Fibroblast of lung (primary cell): ENCODE results near the gene COASY. TPM values are rescaled to one million over a fixed set of nuclear protein-coding genes. Genes with fewer than 3 reads are reported as not detected.
A peak's percentile ranks its signal among the peaks of the same experiment; 100 is the strongest.
"Not testable (repeated sequence)": the region's sequence is repeated elsewhere in the genome, so short reads cannot be mapped to it uniquely, and the experiment has no call there.

ENCODE experiments used
- DNase-seq, 2 donors: peaks; one replicate each; pipeline versions ENCODE4 v3.0.0 to v3.0.0-alpha.2; 2010; ENCODE audit warnings: low read depth in 2 of 2
- H2AFZ ChIP-seq: 2 replicates; pipeline ENCODE4 v1.5.1; 2012; ENCODE audit warnings: low read length, control low read depth, inconsistent platforms
- H3K27ac ChIP-seq: 2 replicates; pipeline ENCODE4 v1.5.1; 2011; ENCODE audit warnings: low read length, control low read depth; ENCODE audit not compliant: insufficient read depth
- H3K27me3 ChIP-seq: 2 replicates; pipeline ENCODE4 v1.5.1; 2011; ENCODE audit warnings: mild to moderate bottlenecking, low read length; ENCODE audit not compliant: control insufficient read depth, insufficient read depth
- H3K36me3 ChIP-seq: 2 replicates; pipeline ENCODE4 v1.5.1; 2011; ENCODE audit warnings: low read length; ENCODE audit not compliant: control insufficient read depth, insufficient read depth
- H3K4me1 ChIP-seq: 2 replicates; pipeline ENCODE4 v1.5.1; 2011; ENCODE audit warnings: low read length; ENCODE audit not compliant: control insufficient read depth, insufficient read depth; ENCODE audit errors: extremely low read depth
- H3K4me2 ChIP-seq: 2 replicates; pipeline ENCODE4 v1.5.1; 2011; ENCODE audit warnings: low read length, control low read depth; ENCODE audit not compliant: insufficient read depth; ENCODE audit errors: extremely low read depth
- H3K4me3 ChIP-seq, 4 experiments: fragments of 200-600 bp in 1 of 4; sonication (generic) in 1 of 4; replicated peaks in 1 of 4; 2 replicates each; pipeline ENCODE4 v1.5.1; 2011 to 2016; ENCODE audit warnings: low read length in 4 of 4, low read depth in 3 of 4, mild to moderate bottlenecking in 3 of 4, control low read depth in 2 of 4, inconsistent platforms in 1 of 4, mixed read lengths in 1 of 4; ENCODE audit not compliant: insufficient read depth in 1 of 4; ENCODE audit errors: control extremely low read depth in 1 of 4
- H3K79me2 ChIP-seq: 2 replicates; pipeline ENCODE4 v1.5.1; 2012; ENCODE audit warnings: mild to moderate bottlenecking, low read length, inconsistent platforms; ENCODE audit not compliant: control insufficient read depth, insufficient read depth
- H3K9ac ChIP-seq: 2 replicates; pipeline ENCODE4 v1.5.1; 2011; ENCODE audit warnings: mild to moderate bottlenecking, low read length, control low read depth; ENCODE audit not compliant: insufficient read depth
- H3K9me3 ChIP-seq: 2 replicates; pipeline ENCODE4 v1.5.1; 2012; ENCODE audit warnings: low read depth, low read length; ENCODE audit not compliant: control insufficient read depth, insufficient read depth
- H4K20me1 ChIP-seq: 2 replicates; pipeline ENCODE4 v1.5.1; 2011; ENCODE audit warnings: low read length; ENCODE audit not compliant: control insufficient read depth, insufficient read depth; ENCODE audit errors: extremely low read depth
- EZH2 ChIP-seq: IDR thresholded peaks from 2 replicates; pipeline ENCODE4 v1.5.1; 2012; ENCODE audit warnings: low read length, control low read depth, mild to moderate bottlenecking; ENCODE audit errors: missing control alignments
- polyA plus RNA-seq, 2 donors: library from polyadenylated mRNA; depleted of rRNA in 1 of 2; stranded (reverse) in 1 of 2; unstranded in 1 of 2; fragments of >200 nt; gene quantifications; 2 replicates each; pipeline ENCODE4 v1.2.1, GENCODE V29; 2011 to 2012; ENCODE audit warnings: missing spikeins in 1 of 2
- total RNA-seq: library from RNA; depleted of rRNA; stranded (reverse); fragments of >200 nt; gene quantifications from 2 replicates; pipeline ENCODE4 v1.2.1, GENCODE V29; 2014
- TF ChIP-seq, protein P1 (sequence below), 2 donors: IDR thresholded peaks in 1 of 2; conservative IDR thresholded peaks in 1 of 2; 1 replicate in 1 of 2; 2 replicates in 1 of 2; pipeline ENCODE4 v1.5.1; 2011 to 2012; ENCODE audit warnings: low read length in 2 of 2, control low read depth in 1 of 2, inconsistent platforms in 1 of 2, low read depth in 1 of 2, mild to moderate bottlenecking in 1 of 2

COASY gene
- total and polyA plus RNA-seq, 2 donors (not counting 1 experiment from before 2014, with no cell fraction given): 16.5 to 20.3 TPM

DNA sequence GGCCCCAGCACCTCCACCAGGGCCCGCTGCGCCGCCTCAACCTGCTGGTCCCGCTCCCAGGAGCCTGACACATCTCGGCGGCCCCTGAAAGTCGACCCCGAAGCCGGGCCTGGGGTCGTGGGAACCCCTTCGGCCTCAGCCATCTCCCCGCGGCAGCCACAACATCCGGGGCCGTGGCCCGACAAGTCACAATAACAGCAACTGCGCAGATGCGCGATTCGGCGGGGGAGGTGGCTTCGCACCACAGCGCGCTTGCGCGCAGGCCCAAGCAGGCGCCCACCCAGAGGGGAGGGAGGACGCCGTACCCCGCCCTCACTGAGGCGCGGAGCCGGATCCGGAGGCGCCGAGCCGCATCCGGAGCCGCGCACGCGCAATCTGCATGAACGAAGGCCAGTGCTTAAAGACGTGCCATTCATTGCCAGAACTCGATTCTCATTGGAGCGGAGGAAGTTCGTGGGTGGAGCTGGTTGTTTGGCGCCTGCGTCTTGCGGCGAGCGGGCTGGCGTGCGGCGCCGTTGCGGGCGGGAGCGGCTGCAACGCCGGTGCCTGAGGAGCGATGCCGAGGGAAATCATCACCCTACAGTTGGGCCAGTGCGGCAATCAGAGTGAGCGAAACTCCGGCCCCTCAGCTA, 47.4 kb downstream of the COASY start, which contains the start of the genes RETREG3 and TUBG1:
Gene RETREG3 (minus strand): TSS at position 193 of the 632 bp plus-strand sequence. CDS start 50 bp downstream, at position 143.
Gene TUBG1 (plus strand): TSS at position 502 of the 632 bp plus-strand sequence. CDS start 55 bp downstream, at position 557.
- DNase-seq: peak; percentile 98 to 99
- H3K27ac ChIP-seq: peak within 1 kb of the TSS; percentile 91

DNA sequence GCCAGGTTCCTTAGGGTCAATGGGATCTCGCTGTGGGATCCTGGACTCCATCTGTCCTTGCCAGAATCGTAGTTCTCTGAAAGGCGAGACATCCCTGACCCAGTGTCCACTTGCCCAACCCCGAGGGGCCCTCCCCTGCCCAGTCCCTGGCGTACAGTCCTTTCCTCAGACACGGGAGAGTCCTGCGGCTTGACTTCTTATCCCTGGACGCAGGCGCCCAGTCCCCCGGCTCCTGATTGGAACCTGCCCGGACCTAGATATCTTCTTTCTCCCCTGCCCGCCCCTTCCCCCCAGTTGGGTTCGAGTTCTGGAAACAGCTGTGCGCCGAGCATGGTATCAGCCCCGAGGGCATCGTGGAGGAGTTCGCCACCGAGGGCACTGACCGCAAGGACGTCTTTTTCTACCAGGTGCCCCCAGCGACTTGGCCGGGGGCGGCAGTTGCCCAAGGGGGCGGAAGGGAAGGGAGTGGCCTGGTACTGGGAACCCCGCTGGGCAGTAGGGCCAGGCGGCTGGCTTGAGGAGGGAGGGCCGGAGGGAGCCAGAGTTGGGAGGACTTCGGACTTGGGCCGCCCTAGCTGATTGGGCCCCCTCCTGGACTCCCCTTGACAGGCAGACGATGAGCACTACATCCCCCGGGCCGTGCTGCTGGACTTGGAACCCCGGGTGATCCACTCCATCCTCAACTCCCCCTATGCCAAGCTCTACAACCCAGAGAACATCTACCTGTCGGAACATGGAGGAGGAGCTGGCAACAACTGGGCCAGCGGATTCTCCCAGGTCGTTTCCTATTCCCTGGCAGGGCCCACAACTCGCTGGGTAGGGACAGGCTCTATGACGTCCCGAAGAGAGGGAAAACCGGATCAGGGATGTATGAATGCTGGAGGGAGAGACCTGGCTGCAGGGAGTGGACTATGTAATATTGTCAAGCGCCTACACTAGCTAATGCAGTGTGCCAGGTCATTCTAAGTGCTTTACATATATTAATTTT, 48.2 kb downstream of the COASY start:
- DNase-seq, H3K36me3 ChIP-seq, H3K9me3 ChIP-seq, H3K4me1 ChIP-seq, H3K27me3 ChIP-seq, H4K20me1 ChIP-seq: not testable (repeated sequence)
- H2AFZ ChIP-seq: peak overlapping the region; percentile 96
- H3K4me3 ChIP-seq: peak overlapping the region; percentile 78 to 91 (median 88)
- peak overlapping the region; percentile 81 for H3K4me2 ChIP-seq
- peak overlapping the region; percentile 73 for H3K9ac ChIP-seq
- peaks cover 37% of the 10 kb centered on the region for H3K79me2 ChIP-seq
- peak overlapping the region; percentile 91 for H3K27ac ChIP-seq

More for the DNA sequence above, 47.4 kb downstream of the COASY start, which contains the start of the genes RETREG3 and TUBG1:
- Histone ChIP-seq H3K9me3 (no peaks in the 10 kb centered on the region), H3K4me2 (peak within 1 kb of the TSS; percentile 81), H3K4me1 (peaks cover 3% of the 10 kb centered on the region), H3K9ac (peak within 1 kb of the TSS; percentile 77), H2AFZ (peak within 1 kb of the TSS; percentile 96), H3K79me2 (peaks cover 45% of the 10 kb centered on the region), H4K20me1 (no peaks in the 10 kb centered on the region), H3K36me3 (peaks cover 6% of the 10 kb centered on the region), H3K27me3 (no peaks in the 10 kb centered on the region), H3K4me3 (peak within 1 kb of the TSS; percentile 86 to 98 (median 92))
- no peak for TF ChIP-seq EZH2
- TF ChIP-seq, protein P1, sequence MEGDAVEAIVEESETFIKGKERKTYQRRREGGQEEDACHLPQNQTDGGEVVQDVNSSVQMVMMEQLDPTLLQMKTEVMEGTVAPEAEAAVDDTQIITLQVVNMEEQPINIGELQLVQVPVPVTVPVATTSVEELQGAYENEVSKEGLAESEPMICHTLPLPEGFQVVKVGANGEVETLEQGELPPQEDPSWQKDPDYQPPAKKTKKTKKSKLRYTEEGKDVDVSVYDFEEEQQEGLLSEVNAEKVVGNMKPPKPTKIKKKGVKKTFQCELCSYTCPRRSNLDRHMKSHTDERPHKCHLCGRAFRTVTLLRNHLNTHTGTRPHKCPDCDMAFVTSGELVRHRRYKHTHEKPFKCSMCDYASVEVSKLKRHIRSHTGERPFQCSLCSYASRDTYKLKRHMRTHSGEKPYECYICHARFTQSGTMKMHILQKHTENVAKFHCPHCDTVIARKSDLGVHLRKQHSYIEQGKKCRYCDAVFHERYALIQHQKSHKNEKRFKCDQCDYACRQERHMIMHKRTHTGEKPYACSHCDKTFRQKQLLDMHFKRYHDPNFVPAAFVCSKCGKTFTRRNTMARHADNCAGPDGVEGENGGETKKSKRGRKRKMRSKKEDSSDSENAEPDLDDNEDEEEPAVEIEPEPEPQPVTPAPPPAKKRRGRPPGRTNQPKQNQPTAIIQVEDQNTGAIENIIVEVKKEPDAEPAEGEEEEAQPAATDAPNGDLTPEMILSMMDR (conservative IDR thresholded peaks at IDR 0.05 in 1 of 2, IDR thresholded peaks at IDR 0.05 in 1 of 2; ENCODE audit: low read depth in 1 of 2, low read length in 2 of 2): peak; percentile 33 to 42

DNA sequence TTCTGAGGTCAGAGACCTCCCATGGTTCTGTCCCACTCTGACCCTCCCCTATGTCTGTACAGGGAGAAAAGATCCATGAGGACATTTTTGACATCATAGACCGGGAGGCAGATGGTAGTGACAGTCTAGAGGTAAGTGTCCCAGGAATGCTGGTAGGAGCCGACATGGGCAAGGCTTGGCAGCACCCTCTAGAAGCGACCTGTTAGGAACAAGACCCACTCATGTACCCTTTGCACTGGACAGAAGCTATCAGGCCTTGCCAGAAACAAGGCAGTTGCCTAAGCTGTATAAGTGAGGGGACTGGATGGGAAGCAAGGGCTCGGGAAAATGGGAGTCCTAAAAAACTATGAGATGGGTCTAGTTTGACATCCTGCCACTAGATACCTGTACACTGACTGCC, 50.1 kb downstream of the COASY start:
- H3K9me3 ChIP-seq: no peaks in the 10 kb centered on the region
- TF ChIP-seq EZH2: no peak
- TF ChIP-seq, protein P1 (conservative IDR thresholded peaks at IDR 0.05 in 1 of 2, IDR thresholded peaks at IDR 0.05 in 1 of 2; ENCODE audit: low read depth in 1 of 2, low read length in 2 of 2): no peak
- H3K9ac ChIP-seq: no peak overlapping the region
- no peak overlapping the region for H2AFZ ChIP-seq
- H3K27me3 ChIP-seq: no peaks in the 10 kb centered on the region
- H3K79me2 ChIP-seq: peaks cover 22% of the 10 kb centered on the region
- H3K4me2 ChIP-seq: no peak overlapping the region
- DNase-seq: no peak
- H3K4me3 ChIP-seq: no peak overlapping the region
- H4K20me1 ChIP-seq: no peaks in the 10 kb centered on the region
- H3K4me1 ChIP-seq: peaks cover under 1% of the 10 kb centered on the region
- peaks cover 8% of the 10 kb centered on the region for H3K36me3 ChIP-seq
- H3K27ac ChIP-seq: no peak overlapping the region
